GM12801 (cell line): ENCODE data around the gene SQSTM1.

Experiments used
- CTCF ChIP-seq: IDR thresholded peaks from one replicate; pipeline ENCODE4 v1.5.1; 2011; ENCODE audit warnings: control low read depth; ENCODE audit not compliant: insufficient read length; ENCODE audit errors: extremely low read depth

The SQSTM1 gene

GRCh38 chr5:179870952-179871351 is 50.2 kb downstream of the SQSTM1 start:
- TF ChIP-seq CTCF: no peak

DNA sequence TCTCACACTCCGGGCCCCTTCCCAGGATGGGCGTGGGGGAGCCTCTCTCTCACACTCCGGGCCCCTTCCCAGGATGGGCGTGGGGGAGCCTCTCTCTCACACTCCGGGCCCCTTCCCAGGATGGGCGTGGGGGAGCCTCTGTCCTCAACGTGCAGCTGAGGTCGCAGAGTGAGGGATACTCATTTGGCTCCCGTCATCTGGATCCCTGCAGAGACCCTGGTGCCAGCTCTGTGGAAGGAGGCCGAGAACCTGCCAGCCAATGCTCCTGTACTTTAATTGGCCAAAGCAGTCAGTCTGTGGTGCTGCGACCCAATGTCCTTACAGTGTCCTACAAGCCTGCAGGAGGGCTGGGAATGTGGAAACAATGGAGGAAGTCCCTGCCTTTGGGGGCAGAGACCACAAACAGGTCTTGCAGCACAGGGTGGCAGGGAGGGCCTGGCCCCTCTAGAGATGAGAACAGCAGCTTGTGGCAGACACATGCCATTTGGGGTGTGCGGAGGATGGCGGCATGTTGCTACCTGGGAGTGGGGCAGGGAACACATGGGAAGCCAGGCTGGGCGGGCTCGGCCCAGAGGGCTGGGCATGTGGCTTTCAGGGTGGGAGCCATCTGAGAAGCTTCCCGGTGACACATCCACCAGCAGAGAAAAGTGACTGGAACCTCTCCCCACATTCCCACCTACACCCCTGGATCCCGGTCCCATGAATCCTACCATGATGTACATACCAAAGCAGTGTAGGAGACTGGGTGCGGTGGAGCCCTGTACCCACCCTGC is 51.5 kb downstream of the SQSTM1 start:
- TF ChIP-seq CTCF: no peak

DNA sequence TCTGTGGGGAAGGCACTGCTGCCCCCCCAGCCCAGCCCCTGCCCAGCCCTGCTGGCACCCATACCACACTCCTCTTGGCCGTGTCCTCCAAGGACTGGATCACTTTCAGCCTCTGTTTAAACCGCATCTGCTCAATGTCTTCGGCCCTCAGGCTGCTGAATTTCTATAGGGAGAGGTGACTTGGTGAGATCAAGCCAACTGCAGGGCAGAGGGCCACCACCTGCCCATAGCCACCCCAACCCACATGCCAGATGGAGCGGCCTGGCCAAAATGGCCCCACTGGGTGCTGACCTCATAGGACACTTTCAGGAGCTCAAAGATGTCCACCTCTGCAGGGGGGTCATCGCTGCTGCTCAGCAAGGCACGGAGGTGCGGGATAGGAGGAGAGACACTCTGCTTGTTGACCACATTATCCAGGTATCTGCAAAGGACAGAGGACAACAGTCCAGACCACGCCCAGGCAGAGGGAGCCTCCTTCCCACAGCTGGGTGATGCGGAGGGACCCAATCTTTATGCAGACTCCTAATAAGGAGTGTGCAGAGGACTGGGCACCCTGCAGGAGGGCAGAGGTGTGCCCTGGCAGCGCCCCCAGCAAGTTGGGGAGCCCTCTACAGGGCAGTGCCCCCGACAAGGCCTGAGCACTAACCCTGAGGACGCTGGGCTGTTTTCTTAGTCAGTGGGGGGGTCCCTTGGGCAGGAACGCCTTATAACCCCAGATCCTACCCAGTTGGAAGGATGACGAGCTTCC is 52.3 kb downstream of the SQSTM1 start:
- TF ChIP-seq CTCF: no peak

DNA sequence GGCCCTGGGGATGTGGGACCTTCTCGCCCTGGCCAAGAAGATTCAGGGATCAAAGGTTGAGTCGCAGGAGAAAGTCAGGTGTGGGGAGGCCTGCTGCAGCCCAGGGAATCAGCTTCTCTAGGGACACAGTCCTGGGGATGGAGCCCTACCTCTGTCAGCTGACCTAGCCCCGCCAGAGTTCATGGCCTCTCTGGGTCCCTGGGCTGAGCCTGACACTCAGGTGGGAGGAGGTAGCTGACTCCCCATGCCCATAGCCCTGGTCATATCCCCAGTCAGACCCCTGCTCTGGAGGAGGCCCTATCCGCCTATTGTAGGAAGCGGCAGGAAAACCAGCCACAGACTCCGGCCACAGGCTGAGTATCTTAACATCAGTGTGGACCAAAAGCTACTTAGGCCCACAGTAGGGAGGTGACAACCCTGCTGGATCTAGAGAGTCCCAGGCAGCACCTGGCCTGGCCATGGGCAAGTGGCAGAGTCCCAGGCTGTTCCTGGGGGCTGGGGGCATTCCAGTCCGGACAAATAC is 52.9 kb downstream of the SQSTM1 start:
- no peak for TF ChIP-seq CTCF

GRCh38 chr5:179874136-179874535 is 53.4 kb downstream of the SQSTM1 start:
- TF ChIP-seq CTCF: no peak

DNA sequence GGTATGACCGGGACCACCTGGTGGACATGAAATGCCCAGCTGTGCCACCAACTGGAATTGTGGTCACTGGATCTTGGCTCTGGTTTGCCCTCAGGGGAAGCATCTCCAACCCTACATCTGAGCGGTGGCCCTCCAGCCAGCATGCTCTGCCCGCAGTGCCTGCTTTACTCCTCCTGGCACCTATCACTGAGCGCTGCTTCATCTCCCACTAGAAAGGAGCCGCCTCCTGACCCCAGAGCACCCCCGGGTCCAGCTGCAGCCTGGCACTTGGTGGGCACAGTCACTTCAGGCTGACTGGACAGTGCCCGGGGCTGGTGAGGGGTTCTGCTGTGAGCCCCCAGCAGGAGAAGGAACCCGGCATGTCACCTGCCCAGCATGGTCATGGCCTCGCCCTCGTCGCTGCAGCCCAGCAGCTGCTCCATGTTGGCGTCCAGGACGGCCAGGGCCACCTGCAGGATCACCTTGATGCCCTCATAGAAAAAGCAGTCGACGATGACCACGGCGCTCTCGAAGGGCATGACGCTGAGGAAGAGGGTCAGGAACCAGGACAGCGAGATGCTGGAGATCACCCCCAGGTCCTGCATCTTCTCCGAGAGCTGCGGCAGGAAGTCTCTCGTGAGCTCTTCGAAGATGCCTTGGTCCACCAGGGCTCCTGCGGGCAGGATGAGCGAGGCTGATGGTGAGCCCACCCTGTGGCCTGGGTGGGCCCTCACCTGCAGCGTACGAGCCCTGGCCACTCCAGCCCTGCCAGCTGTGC is 54.0 kb downstream of the SQSTM1 start:
- TF ChIP-seq CTCF: no peak
